Ovary (tissue), 3 donors: Measurements from ENCODE around the gene CCDC187.

Source experiments
- EP300 ChIP-seq: sonication (generic); formaldehyde crosslinking; IDR thresholded peaks from one replicate; pipeline ENCODE4 v1.6.1; 2017; ENCODE audit warnings: antibody characterized with exemption
- POLR2A ChIP-seq: fragments of 450-650 bp; IDR thresholded peaks from one replicate; pipeline ENCODE4 v1.6.1; 2017; ENCODE audit warnings: antibody characterized with exemption, mild to moderate bottlenecking, moderate library complexity
- TF ChIP-seq, protein P1 (sequence below), 3 donors: fragments of 450-650 bp in 2 of 3; fragments of 200-600 bp in 1 of 3; IDR thresholded peaks; one replicate each; pipeline versions ENCODE4 v1.5.1 to v1.8.0; 2016 to 2022; ENCODE audit warnings: antibody characterized with exemption in 3 of 3, mild to moderate bottlenecking in 1 of 3
- donor health status: DM: no; HTN: no; CAD: no.

DNA sequence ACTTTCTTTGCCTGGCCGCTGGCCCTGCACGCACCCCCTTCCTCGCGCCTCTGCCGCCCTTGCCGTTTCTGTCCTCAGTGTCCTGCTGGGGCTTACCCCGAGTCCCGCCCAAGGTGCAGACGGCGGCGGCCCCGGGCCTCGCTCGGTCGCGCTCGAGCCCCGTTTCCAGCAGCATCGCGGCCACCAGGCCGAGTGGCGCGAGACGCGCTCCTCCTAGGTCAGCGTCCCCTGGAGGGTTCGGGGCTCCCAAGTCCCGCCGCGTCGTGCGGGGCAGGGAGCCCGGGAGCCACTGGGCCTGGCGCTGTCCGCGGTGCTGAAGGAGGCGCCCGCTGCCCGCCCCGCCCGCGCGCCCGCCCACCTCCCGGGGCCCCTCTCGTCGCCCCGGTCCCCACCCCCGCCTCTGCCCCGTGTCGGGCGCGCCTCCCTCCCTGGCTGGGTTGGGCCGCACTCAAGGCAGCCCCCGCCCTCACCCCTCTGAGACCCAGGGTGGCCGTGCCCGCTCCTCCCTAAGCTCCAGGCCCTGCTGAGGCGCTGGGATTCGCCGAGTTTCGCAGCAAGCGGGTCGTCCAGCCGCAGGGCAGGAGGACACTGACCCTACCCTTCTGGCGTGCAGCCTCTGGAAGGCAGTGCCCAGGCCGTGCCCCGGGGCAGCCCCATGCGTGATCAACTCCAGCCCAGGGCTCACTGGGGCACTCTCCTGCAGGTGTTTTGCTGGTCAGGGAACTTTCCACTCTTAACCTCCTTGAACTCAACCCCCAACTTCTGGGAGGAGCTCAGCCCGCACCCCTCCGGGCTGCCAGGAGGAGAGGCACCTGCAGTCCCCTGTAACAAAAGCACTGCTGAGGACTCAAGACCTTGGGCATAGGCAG is 98.8 kb downstream of the CCDC187 start, which contains the start of gene LHX3:
- TF ChIP-seq, protein P1, sequence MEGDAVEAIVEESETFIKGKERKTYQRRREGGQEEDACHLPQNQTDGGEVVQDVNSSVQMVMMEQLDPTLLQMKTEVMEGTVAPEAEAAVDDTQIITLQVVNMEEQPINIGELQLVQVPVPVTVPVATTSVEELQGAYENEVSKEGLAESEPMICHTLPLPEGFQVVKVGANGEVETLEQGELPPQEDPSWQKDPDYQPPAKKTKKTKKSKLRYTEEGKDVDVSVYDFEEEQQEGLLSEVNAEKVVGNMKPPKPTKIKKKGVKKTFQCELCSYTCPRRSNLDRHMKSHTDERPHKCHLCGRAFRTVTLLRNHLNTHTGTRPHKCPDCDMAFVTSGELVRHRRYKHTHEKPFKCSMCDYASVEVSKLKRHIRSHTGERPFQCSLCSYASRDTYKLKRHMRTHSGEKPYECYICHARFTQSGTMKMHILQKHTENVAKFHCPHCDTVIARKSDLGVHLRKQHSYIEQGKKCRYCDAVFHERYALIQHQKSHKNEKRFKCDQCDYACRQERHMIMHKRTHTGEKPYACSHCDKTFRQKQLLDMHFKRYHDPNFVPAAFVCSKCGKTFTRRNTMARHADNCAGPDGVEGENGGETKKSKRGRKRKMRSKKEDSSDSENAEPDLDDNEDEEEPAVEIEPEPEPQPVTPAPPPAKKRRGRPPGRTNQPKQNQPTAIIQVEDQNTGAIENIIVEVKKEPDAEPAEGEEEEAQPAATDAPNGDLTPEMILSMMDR (IDR thresholded peaks at IDR 0.05), result no peak
- no peak for TF ChIP-seq POLR2A
- TF ChIP-seq EP300, result no peak
